Upper lobe of left lung (tissue), 4 donors: ENCODE data around the gene TREH.

Experiments used
- POLR2A ChIP-seq, 4 donors: fragments of 450-650 bp; IDR thresholded peaks; one replicate each; pipeline ENCODE4 v1.5.1; 2016 to 2017; ENCODE audit warnings: antibody characterized with exemption in 4 of 4, mild to moderate bottlenecking in 2 of 4
- TF ChIP-seq, protein P1 (sequence below), 6 experiments: fragments of 450-650 bp in 4 of 6; fragments of 200-600 bp in 2 of 6; sonication (generic) in 2 of 6; IDR thresholded peaks; one replicate each; pipeline ENCODE4 v1.5.1; 2016 to 2019; ENCODE audit warnings: antibody characterized with exemption in 6 of 6

GRCh38 chr11:118670063-118670462 is 9.4 kb downstream of the TREH start:
- TF ChIP-seq, protein P1, sequence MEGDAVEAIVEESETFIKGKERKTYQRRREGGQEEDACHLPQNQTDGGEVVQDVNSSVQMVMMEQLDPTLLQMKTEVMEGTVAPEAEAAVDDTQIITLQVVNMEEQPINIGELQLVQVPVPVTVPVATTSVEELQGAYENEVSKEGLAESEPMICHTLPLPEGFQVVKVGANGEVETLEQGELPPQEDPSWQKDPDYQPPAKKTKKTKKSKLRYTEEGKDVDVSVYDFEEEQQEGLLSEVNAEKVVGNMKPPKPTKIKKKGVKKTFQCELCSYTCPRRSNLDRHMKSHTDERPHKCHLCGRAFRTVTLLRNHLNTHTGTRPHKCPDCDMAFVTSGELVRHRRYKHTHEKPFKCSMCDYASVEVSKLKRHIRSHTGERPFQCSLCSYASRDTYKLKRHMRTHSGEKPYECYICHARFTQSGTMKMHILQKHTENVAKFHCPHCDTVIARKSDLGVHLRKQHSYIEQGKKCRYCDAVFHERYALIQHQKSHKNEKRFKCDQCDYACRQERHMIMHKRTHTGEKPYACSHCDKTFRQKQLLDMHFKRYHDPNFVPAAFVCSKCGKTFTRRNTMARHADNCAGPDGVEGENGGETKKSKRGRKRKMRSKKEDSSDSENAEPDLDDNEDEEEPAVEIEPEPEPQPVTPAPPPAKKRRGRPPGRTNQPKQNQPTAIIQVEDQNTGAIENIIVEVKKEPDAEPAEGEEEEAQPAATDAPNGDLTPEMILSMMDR (IDR thresholded peaks at IDR 0.05), result no peak
- no peak for TF ChIP-seq POLR2A (IDR thresholded peaks at IDR 0.05)
